Type B pancreatic cell (in vitro differentiated cells): ENCODE data around the gene TOM1. TPM values are rescaled to one million over a fixed set of nuclear protein-coding genes. Genes with fewer than 3 reads are reported as not detected.

Source experiments
- DNase-seq: peaks from one replicate; pipeline ENCODE4 v3.0.0; 2021; ENCODE audit warnings: mixed read lengths; ENCODE audit not compliant: unreplicated experiment; ENCODE audit errors: extremely low spot score
- H3K27ac Mint-ChIP-seq: 2 replicates; pipeline ENCODE4 v1.8.0; 2021; ENCODE audit warnings: mild to moderate bottlenecking, mixed read lengths
- H3K27me3 Mint-ChIP-seq: 2 replicates; pipeline ENCODE4 v1.8.0; 2021; ENCODE audit warnings: mixed read lengths
- H3K36me3 Mint-ChIP-seq: 2 replicates; pipeline ENCODE4 v1.8.0; 2021; ENCODE audit warnings: mixed read lengths
- H3K4me1 Mint-ChIP-seq: one replicate; pipeline ENCODE4 v1.8.0; 2021; ENCODE audit warnings: mixed read lengths; ENCODE audit not compliant: unreplicated experiment
- H3K4me3 Mint-ChIP-seq: 2 replicates; pipeline ENCODE4 v1.8.0; 2021; ENCODE audit warnings: mild to moderate bottlenecking, mixed read lengths
- H3K9me3 Mint-ChIP-seq: 2 replicates; pipeline ENCODE4 v1.8.0; 2021; ENCODE audit warnings: mixed read lengths
- CTCF ChIP-seq: fragments of 200-600 bp; sonication (generic); conservative IDR thresholded peaks from 2 replicates; pipeline ENCODE4 v1.5.0; 2021; ENCODE audit warnings: antibody characterized with exemption, mild to moderate bottlenecking
- total RNA-seq: library from RNA; stranded (reverse); gene quantifications from 2 replicates; pipeline ENCODE4 v1.2.1, GENCODE V29; 2021; ENCODE audit warnings: low replicate concordance

TOM1 gene
- total RNA-seq, 1 donor from 2014 or later = 37.6 TPM

GRCh38 chr22:35384975-35385588, 85.4 kb downstream of the TOM1 start:
- no peak for TF ChIP-seq CTCF
- H3K4me1 Mint-ChIP-seq = peaks cover 4% of the 10 kb centered on the region
- no peak overlapping the region for H3K4me3 Mint-ChIP-seq
- H3K27me3 Mint-ChIP-seq = peaks cover 7% of the 10 kb centered on the region
- no peaks in the 10 kb centered on the region for H3K36me3 Mint-ChIP-seq
- H3K9me3 Mint-ChIP-seq = no peaks in the 10 kb centered on the region
- H3K27ac Mint-ChIP-seq = no peak overlapping the region
- no peak for DNase-seq

- TF ChIP-seq CTCF = no peak
- Mint-ChIP-seq H3K36me3 (no peaks in the 10 kb centered on the region), H3K9me3 (no peaks in the 10 kb centered on the region), H3K27me3 (peaks cover under 1% of the 10 kb centered on the region), H3K27ac (no peak overlapping the region), H3K4me3 (no peak overlapping the region), H3K4me1 (no peaks in the 10 kb centered on the region)
- no peak for DNase-seq
Measured at GRCh38 chr22:35386670-35387288, 87.1 kb downstream of the TOM1 start.

- Mint-ChIP-seq H3K27me3 (no peaks in the 10 kb centered on the region), H3K9me3 (no peaks in the 10 kb centered on the region), H3K4me3 (no peak overlapping the region), H3K4me1 (peaks cover 9% of the 10 kb centered on the region), H3K27ac (no peak overlapping the region), H3K36me3 (no peaks in the 10 kb centered on the region)
- TF ChIP-seq CTCF = no peak
- no peak for DNase-seq
Measured at GRCh38 chr22:35390933-35391332, 91.2 kb downstream of the TOM1 start.

GRCh38 chr22:35392357-35392756, 92.7 kb downstream of the TOM1 start:
- DNase-seq = no peak
- Mint-ChIP-seq H3K4me3 (no peak overlapping the region), H3K4me1 (peaks cover 12% of the 10 kb centered on the region), H3K27me3 (no peaks in the 10 kb centered on the region), H3K27ac (no peak overlapping the region), H3K36me3 (no peaks in the 10 kb centered on the region), H3K9me3 (no peaks in the 10 kb centered on the region)
- TF ChIP-seq CTCF = no peak

- Mint-ChIP-seq H3K27me3 (no peaks in the 10 kb centered on the region), H3K9me3 (no peaks in the 10 kb centered on the region), H3K4me1 (peaks cover 15% of the 10 kb centered on the region), H3K27ac (peak overlapping the region; percentile 29), H3K36me3 (no peaks in the 10 kb centered on the region), H3K4me3 (no peak overlapping the region)
- no peak for DNase-seq
- TF ChIP-seq CTCF = no peak
Measured at GRCh38 chr22:35393116-35394010, 93.7 kb downstream of the TOM1 start.
